ENCODE measurements around the gene SCGB3A1. TPM values are rescaled to one million over a fixed set of nuclear protein-coding genes. Genes with fewer than 3 reads are reported as not detected.

The SCGB3A1 gene
- total RNA-seq, 6 experiments from 2014 or later, result not detected

GRCh38 chr5:180575571-180575970 is 15.7 kb downstream of the SCGB3A1 start:
- peak overlapping the region; percentile 4; the same call in 1 of the 2 replicates for H3K27ac Mint-ChIP-seq
- no peaks in the 10 kb centered on the region for H3K27me3 Mint-ChIP-seq (ENCODE audit: insufficient read depth)

GRCh38 chr5:180568914-180569313 is 22.4 kb downstream of the SCGB3A1 start:
- H3K36me3 Mint-ChIP-seq (ENCODE audit: low read depth), result peaks cover 32% of the 10 kb centered on the region

More at GRCh38 chr5:180575571-180575970, 15.7 kb downstream of the SCGB3A1 start:
- TF ChIP-seq CTCF (IDR thresholded peaks at IDR 0.05), result no peak
- Mint-ChIP-seq H3K36me3 (ENCODE audit: low read depth) (peaks cover 17% of the 10 kb centered on the region), H3K4me1 (ENCODE audit: low read depth) (peaks cover 10% of the 10 kb centered on the region), H3K9me3 (no peaks in the 10 kb centered on the region), H3K4me3 (no peak overlapping the region)
- DNase-seq, result no peak

GRCh38 chr5:180563994-180564393 is 27.3 kb downstream of the SCGB3A1 start:
- DNase-seq, result no peak
- Mint-ChIP-seq H3K9me3 (no peaks in the 10 kb centered on the region), H3K27me3 (ENCODE audit: insufficient read depth) (no peaks in the 10 kb centered on the region), H3K27ac (no peak overlapping the region), H3K36me3 (ENCODE audit: low read depth) (peaks cover 29% of the 10 kb centered on the region), H3K4me1 (ENCODE audit: low read depth) (peaks cover 13% of the 10 kb centered on the region), H3K4me3 (no peak overlapping the region)
- TF ChIP-seq CTCF (IDR thresholded peaks at IDR 0.05), result no peak

More at GRCh38 chr5:180568914-180569313, 22.4 kb downstream of the SCGB3A1 start:
- no peak for TF ChIP-seq CTCF (IDR thresholded peaks at IDR 0.05)
- H3K4me1 Mint-ChIP-seq (ENCODE audit: low read depth), result no peaks in the 10 kb centered on the region
- H3K27ac Mint-ChIP-seq, result no peak overlapping the region
- no peak overlapping the region for H3K4me3 Mint-ChIP-seq
- no peak for DNase-seq
- H3K9me3 Mint-ChIP-seq, result no peaks in the 10 kb centered on the region
- H3K27me3 Mint-ChIP-seq (ENCODE audit: insufficient read depth), result no peaks in the 10 kb centered on the region

- peak overlapping the region; percentile 29; the same call in 1 of the 2 replicates for H3K27ac Mint-ChIP-seq
- H3K9me3 Mint-ChIP-seq, result no peaks in the 10 kb centered on the region
- DNase-seq, result no peak
- TF ChIP-seq CTCF (IDR thresholded peaks at IDR 0.05), result no peak
- H3K4me3 Mint-ChIP-seq, result no peak overlapping the region
- H3K27me3 Mint-ChIP-seq (ENCODE audit: insufficient read depth), result no peaks in the 10 kb centered on the region; the same call in 1 of the 2 replicates
- H3K36me3 Mint-ChIP-seq (ENCODE audit: low read depth), result peaks cover 36% of the 10 kb centered on the region
- peaks cover 61% of the 10 kb centered on the region for H3K4me1 Mint-ChIP-seq (ENCODE audit: low read depth)
These were observed 33.1 kb downstream of the SCGB3A1 start for GRCh38 chr5:180558232-180558631.

- TF ChIP-seq CTCF (IDR thresholded peaks at IDR 0.05), result no peak
- Mint-ChIP-seq H3K4me1 (ENCODE audit: low read depth) (peaks cover 62% of the 10 kb centered on the region), H3K27me3 (ENCODE audit: insufficient read depth) (no peaks in the 10 kb centered on the region; the same call in 1 of the 2 replicates), H3K27ac (peak overlapping the region; percentile 29), H3K9me3 (no peaks in the 10 kb centered on the region), H3K4me3 (peak overlapping the region; percentile 34; the same call in 1 of the 2 replicates), H3K36me3 (ENCODE audit: low read depth) (peaks cover 42% of the 10 kb centered on the region)
- peak; percentile 23 for DNase-seq
These were observed 34.0 kb downstream of the SCGB3A1 start for GRCh38 chr5:180557217-180557809.

Measured in HFFc6 (cell line).